Fibroblast of lung (primary cell): ENCODE results near the gene JPH3. TPM values are rescaled to one million over a fixed set of nuclear protein-coding genes. Genes with fewer than 3 reads are reported as not detected.

Source experiments
- DNase-seq, 2 donors: peaks; one replicate each; pipeline versions ENCODE4 v3.0.0 to v3.0.0-alpha.2; 2010; ENCODE audit warnings: low read depth in 2 of 2
- H2AFZ ChIP-seq: 2 replicates; pipeline ENCODE4 v1.5.1; 2012; ENCODE audit warnings: low read length, control low read depth, inconsistent platforms
- H3K27ac ChIP-seq: 2 replicates; pipeline ENCODE4 v1.5.1; 2011; ENCODE audit warnings: low read length, control low read depth; ENCODE audit not compliant: insufficient read depth
- H3K27me3 ChIP-seq: 2 replicates; pipeline ENCODE4 v1.5.1; 2011; ENCODE audit warnings: mild to moderate bottlenecking, low read length; ENCODE audit not compliant: control insufficient read depth, insufficient read depth
- H3K36me3 ChIP-seq: 2 replicates; pipeline ENCODE4 v1.5.1; 2011; ENCODE audit warnings: low read length; ENCODE audit not compliant: control insufficient read depth, insufficient read depth
- H3K4me1 ChIP-seq: 2 replicates; pipeline ENCODE4 v1.5.1; 2011; ENCODE audit warnings: low read length; ENCODE audit not compliant: control insufficient read depth, insufficient read depth; ENCODE audit errors: extremely low read depth
- H3K4me2 ChIP-seq: 2 replicates; pipeline ENCODE4 v1.5.1; 2011; ENCODE audit warnings: low read length, control low read depth; ENCODE audit not compliant: insufficient read depth; ENCODE audit errors: extremely low read depth
- H3K4me3 ChIP-seq, 4 experiments: fragments of 200-600 bp in 1 of 4; sonication (generic) in 1 of 4; replicated peaks in 1 of 4; 2 replicates each; pipeline ENCODE4 v1.5.1; 2011 to 2016; ENCODE audit warnings: low read length in 4 of 4, low read depth in 3 of 4, mild to moderate bottlenecking in 3 of 4, control low read depth in 2 of 4, inconsistent platforms in 1 of 4, mixed read lengths in 1 of 4; ENCODE audit not compliant: insufficient read depth in 1 of 4; ENCODE audit errors: control extremely low read depth in 1 of 4
- H3K79me2 ChIP-seq: 2 replicates; pipeline ENCODE4 v1.5.1; 2012; ENCODE audit warnings: mild to moderate bottlenecking, low read length, inconsistent platforms; ENCODE audit not compliant: control insufficient read depth, insufficient read depth
- H3K9ac ChIP-seq: 2 replicates; pipeline ENCODE4 v1.5.1; 2011; ENCODE audit warnings: mild to moderate bottlenecking, low read length, control low read depth; ENCODE audit not compliant: insufficient read depth
- H3K9me3 ChIP-seq: 2 replicates; pipeline ENCODE4 v1.5.1; 2012; ENCODE audit warnings: low read depth, low read length; ENCODE audit not compliant: control insufficient read depth, insufficient read depth
- H4K20me1 ChIP-seq: 2 replicates; pipeline ENCODE4 v1.5.1; 2011; ENCODE audit warnings: low read length; ENCODE audit not compliant: control insufficient read depth, insufficient read depth; ENCODE audit errors: extremely low read depth
- EZH2 ChIP-seq: IDR thresholded peaks from 2 replicates; pipeline ENCODE4 v1.5.1; 2012; ENCODE audit warnings: low read length, control low read depth, mild to moderate bottlenecking; ENCODE audit errors: missing control alignments
- polyA plus RNA-seq, 2 donors: library from polyadenylated mRNA; depleted of rRNA in 1 of 2; stranded (reverse) in 1 of 2; unstranded in 1 of 2; fragments of >200 nt; gene quantifications; 2 replicates each; pipeline ENCODE4 v1.2.1, GENCODE V29; 2011 to 2012; ENCODE audit warnings: missing spikeins in 1 of 2
- total RNA-seq: library from RNA; depleted of rRNA; stranded (reverse); fragments of >200 nt; gene quantifications from 2 replicates; pipeline ENCODE4 v1.2.1, GENCODE V29; 2014
- TF ChIP-seq, protein P1 (sequence below), 2 donors: IDR thresholded peaks in 1 of 2; conservative IDR thresholded peaks in 1 of 2; 1 replicate in 1 of 2; 2 replicates in 1 of 2; pipeline ENCODE4 v1.5.1; 2011 to 2012; ENCODE audit warnings: low read length in 2 of 2, control low read depth in 1 of 2, inconsistent platforms in 1 of 2, low read depth in 1 of 2, mild to moderate bottlenecking in 1 of 2

The JPH3 gene
- total and polyA plus RNA-seq, 2 donors (not counting 1 experiment from before 2014, with no cell fraction given), result 0.01 TPM; not detected in 1

DNA sequence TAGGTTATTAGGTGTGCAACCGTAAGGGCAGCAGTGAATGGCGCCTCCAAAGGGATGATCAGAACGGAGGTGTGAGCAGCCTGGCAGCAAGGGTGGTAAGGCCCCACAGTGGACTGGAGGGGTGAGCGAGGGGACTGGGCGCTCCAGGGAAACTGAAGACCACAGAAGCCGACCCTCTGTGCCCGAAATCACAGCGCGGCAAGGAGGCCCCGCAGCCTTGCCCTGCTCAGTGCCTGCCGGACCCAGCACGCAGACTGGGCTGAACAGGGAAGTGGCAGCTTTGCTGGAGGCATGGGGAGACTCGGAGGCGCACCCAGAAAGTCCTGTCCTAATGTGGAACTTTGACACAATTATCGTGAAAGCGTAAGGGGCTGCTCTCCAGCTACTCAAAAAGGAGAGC lies 125.0 kb downstream of the JPH3 start:
- DNase-seq, result no peak
- no peak overlapping the region for H3K4me2 ChIP-seq
- no peaks in the 10 kb centered on the region for H4K20me1 ChIP-seq
- peaks cover 6% of the 10 kb centered on the region for H3K36me3 ChIP-seq
- H3K27me3 ChIP-seq, result no peaks in the 10 kb centered on the region
- H3K4me1 ChIP-seq, result no peaks in the 10 kb centered on the region
- no peaks in the 10 kb centered on the region for H3K79me2 ChIP-seq
- H3K9ac ChIP-seq, result no peak overlapping the region
- no peak overlapping the region for H3K27ac ChIP-seq
- H3K4me3 ChIP-seq, result no peak overlapping the region
- H3K9me3 ChIP-seq, result no peaks in the 10 kb centered on the region
- no peak for TF ChIP-seq EZH2
- H2AFZ ChIP-seq, result no peak overlapping the region

DNA sequence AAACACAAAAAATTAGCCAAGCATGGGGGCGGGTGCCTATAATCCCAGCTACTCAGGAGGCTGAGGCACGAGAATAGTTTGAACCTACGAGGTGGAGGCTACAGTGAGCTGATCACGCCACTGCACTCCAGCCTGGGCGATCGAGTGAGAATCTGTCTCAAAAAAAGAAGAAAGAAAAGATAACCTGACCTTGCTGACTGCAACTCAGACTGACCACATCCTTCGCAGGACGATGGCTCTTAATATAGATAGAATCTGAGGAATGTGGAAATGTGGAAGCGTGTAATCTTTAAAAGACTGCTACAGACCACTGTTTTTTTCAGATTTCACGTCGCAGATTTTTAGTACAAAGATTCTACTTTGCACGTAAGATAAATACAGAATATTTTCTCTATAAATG lies 125.7 kb downstream of the JPH3 start:
- no peaks in the 10 kb centered on the region for H3K9me3 ChIP-seq
- H4K20me1 ChIP-seq, result no peaks in the 10 kb centered on the region
- no peak overlapping the region for H3K4me2 ChIP-seq
- no peaks in the 10 kb centered on the region for H3K4me1 ChIP-seq
- no peak overlapping the region for H3K27ac ChIP-seq
- no peaks in the 10 kb centered on the region for H3K79me2 ChIP-seq
- peaks cover 4% of the 10 kb centered on the region for H3K36me3 ChIP-seq
- no peak for TF ChIP-seq EZH2
- TF ChIP-seq, protein P1, sequence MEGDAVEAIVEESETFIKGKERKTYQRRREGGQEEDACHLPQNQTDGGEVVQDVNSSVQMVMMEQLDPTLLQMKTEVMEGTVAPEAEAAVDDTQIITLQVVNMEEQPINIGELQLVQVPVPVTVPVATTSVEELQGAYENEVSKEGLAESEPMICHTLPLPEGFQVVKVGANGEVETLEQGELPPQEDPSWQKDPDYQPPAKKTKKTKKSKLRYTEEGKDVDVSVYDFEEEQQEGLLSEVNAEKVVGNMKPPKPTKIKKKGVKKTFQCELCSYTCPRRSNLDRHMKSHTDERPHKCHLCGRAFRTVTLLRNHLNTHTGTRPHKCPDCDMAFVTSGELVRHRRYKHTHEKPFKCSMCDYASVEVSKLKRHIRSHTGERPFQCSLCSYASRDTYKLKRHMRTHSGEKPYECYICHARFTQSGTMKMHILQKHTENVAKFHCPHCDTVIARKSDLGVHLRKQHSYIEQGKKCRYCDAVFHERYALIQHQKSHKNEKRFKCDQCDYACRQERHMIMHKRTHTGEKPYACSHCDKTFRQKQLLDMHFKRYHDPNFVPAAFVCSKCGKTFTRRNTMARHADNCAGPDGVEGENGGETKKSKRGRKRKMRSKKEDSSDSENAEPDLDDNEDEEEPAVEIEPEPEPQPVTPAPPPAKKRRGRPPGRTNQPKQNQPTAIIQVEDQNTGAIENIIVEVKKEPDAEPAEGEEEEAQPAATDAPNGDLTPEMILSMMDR (conservative IDR thresholded peaks at IDR 0.05 in 1 of 2, IDR thresholded peaks at IDR 0.05 in 1 of 2; ENCODE audit: low read depth in 1 of 2, low read length in 2 of 2), result no peak
- no peak overlapping the region for H3K9ac ChIP-seq
- no peaks in the 10 kb centered on the region for H3K27me3 ChIP-seq
- H3K4me3 ChIP-seq, result no peak overlapping the region
- peak; percentile 11 to 88 for DNase-seq
- H2AFZ ChIP-seq, result no peak overlapping the region

DNA sequence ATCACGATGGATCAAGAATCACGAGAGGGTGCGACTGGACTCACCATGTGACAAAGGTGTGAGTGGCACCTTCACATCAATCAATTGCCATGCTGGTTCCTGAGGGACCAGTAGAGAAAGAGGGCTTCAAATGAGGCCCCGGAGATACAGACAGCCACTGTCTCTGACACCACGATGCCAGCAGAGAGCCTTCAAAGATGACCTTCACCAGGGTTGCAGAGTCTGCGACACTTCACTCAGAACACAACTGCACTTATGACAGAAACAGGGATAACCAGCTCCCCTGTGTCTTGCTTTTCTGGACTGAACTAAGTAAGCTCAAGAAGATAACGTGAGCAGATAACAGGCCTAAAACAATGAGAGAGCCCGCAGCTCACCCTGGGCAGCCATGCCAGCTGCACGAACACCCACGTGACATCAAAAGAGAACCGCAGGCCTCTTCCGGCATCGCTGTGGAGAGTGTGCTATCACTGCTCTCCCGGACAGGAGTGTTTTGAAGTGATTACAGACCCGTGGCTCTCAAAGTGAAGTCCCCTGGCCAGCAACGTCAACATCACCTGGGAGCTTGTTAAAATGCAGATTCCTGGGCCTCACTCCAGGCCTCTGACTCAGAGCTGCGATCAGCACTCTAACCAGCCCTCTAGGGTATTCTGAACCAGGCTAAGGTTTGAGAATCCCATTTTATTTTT lies 127.1 kb downstream of the JPH3 start:
- no peak overlapping the region for H3K4me2 ChIP-seq
- H2AFZ ChIP-seq, result no peak overlapping the region
- H3K4me1 ChIP-seq, result no peaks in the 10 kb centered on the region
- TF ChIP-seq, protein P1 (conservative IDR thresholded peaks at IDR 0.05 in 1 of 2, IDR thresholded peaks at IDR 0.05 in 1 of 2; ENCODE audit: low read depth in 1 of 2, low read length in 2 of 2), result no peak
- TF ChIP-seq EZH2, result no peak
- peaks cover 4% of the 10 kb centered on the region for H3K36me3 ChIP-seq
- H3K27ac ChIP-seq, result no peak overlapping the region
- H3K4me3 ChIP-seq, result no peak overlapping the region
- H3K9me3 ChIP-seq, result no peaks in the 10 kb centered on the region
- H3K27me3 ChIP-seq, result no peaks in the 10 kb centered on the region
- DNase-seq, result no peak
- H3K9ac ChIP-seq, result no peak overlapping the region
- H3K79me2 ChIP-seq, result no peaks in the 10 kb centered on the region
- H4K20me1 ChIP-seq, result no peaks in the 10 kb centered on the region
